GM12891 (cell line): ENCODE measurements around the gene ATXN3L. TPM values are rescaled to one million over a fixed set of nuclear protein-coding genes. Genes with fewer than 3 reads are reported as not detected.

Experiments
- DNase-seq: peaks from one replicate; pipeline ENCODE4 v3.0.0; 2011; ENCODE audit warnings: low spot score; ENCODE audit not compliant: insufficient read length
- FAIRE-seq: peaks from 2 replicates; lab custom pipeline; 2011; peaks lifted over from hg19 to GRCh38; lab: Jason Lieb, UNC
- PAX5 ChIP-seq: IDR thresholded peaks from 2 replicates; pipeline ENCODE4 v1.6.1; 2011; ENCODE audit warnings: low read length, moderate library complexity, mild to moderate bottlenecking; ENCODE audit not compliant: insufficient read depth, severe bottlenecking
- POLR2A ChIP-seq: IDR thresholded peaks from 2 replicates; pipeline ENCODE4 v1.6.1; 2011; ENCODE audit warnings: low read depth, low read length, control low read depth
- POLR2AphosphoS5 ChIP-seq: IDR thresholded peaks from 2 replicates; pipeline ENCODE4 v1.6.1; 2011; ENCODE audit warnings: low read depth, low read length, control low read depth
- POU2F2 ChIP-seq: IDR thresholded peaks from 2 replicates; pipeline ENCODE4 v1.6.1; 2011; ENCODE audit warnings: low read depth, mild to moderate bottlenecking, control low read depth, low read length, moderate library complexity
- SPI1 ChIP-seq: IDR thresholded peaks from 2 replicates; pipeline ENCODE4 v1.6.1; 2011; ENCODE audit warnings: low read depth, low read length, control low read depth
- TAF1 ChIP-seq: IDR thresholded peaks from 2 replicates; pipeline ENCODE4 v1.6.1; 2011; ENCODE audit warnings: low read depth, low read length, control low read depth
- polyA plus RNA-seq: library from polyadenylated mRNA; unstranded; fragments of >200 nt; gene quantifications from one replicate; pipeline ENCODE4 v1.2.1, GENCODE V29; 2012; ENCODE audit warnings: low read depth, missing spikeins, inconsistent platforms; ENCODE audit not compliant: missing spikeins

ATXN3L gene
- 0.08 TPM for polyA plus RNA-seq

GRCh38 chrX:13319953-13320352, at the start of gene ATXN3L:
TSS of gene ATXN3L (minus strand) at chrX:13320053. CDS start at chrX:13319934, 119 bp downstream.
- TF ChIP-seq POU2F2: no peak
- TF ChIP-seq PAX5: no peak
- no peak for TF ChIP-seq TAF1
- TF ChIP-seq POLR2AphosphoS5: no peak
- TF ChIP-seq SPI1: no peak
- TF ChIP-seq POLR2A: no peak
- FAIRE-seq (no peak), DNase-seq (no peak)

- DNase-seq (no peak), FAIRE-seq (no peak)
- no peak for TF ChIP-seq POLR2A
- TF ChIP-seq PAX5: no peak
- TF ChIP-seq SPI1: no peak
- no peak for TF ChIP-seq TAF1
- no peak for TF ChIP-seq POLR2AphosphoS5
- TF ChIP-seq POU2F2: no peak
Measured at GRCh38 chrX:13369256-13370030, 49.6 kb upstream of the ATXN3L start.

- TF ChIP-seq POU2F2 (no peak), PAX5 (no peak), SPI1 (no peak), POLR2AphosphoS5 (no peak), POLR2A (no peak), TAF1 (no peak)
- FAIRE-seq (no peak), DNase-seq (no peak)
Measured at GRCh38 chrX:13367950-13368349, 48.1 kb upstream of the ATXN3L start.

- DNase-seq (no peak), FAIRE-seq (no peak)
- TF ChIP-seq PAX5 (no peak), POLR2A (no peak), POLR2AphosphoS5 (no peak), TAF1 (no peak), POU2F2 (no peak), SPI1 (no peak)
Measured at GRCh38 chrX:13366698-13367097, 46.8 kb upstream of the ATXN3L start.

- DNase-seq: no peak
- no peak for FAIRE-seq
- TF ChIP-seq TAF1: no peak
- no peak for TF ChIP-seq POLR2AphosphoS5
- TF ChIP-seq SPI1: no peak
- TF ChIP-seq POU2F2: no peak
Measured at GRCh38 chrX:13365161-13365560, 45.3 kb upstream of the ATXN3L start.

GRCh38 chrX:13364230-13364857, 44.5 kb upstream of the ATXN3L start:
- DNase-seq (no peak), FAIRE-seq (peak; percentile 56)
- TF ChIP-seq POLR2A: no peak
- TF ChIP-seq PAX5: no peak
- TF ChIP-seq POU2F2: no peak
- no peak for TF ChIP-seq POLR2AphosphoS5
- TF ChIP-seq TAF1: no peak
- no peak for TF ChIP-seq SPI1

- no peak for DNase-seq
- TF ChIP-seq POU2F2 (no peak), POLR2AphosphoS5 (no peak), POLR2A (no peak), PAX5 (no peak), SPI1 (no peak), TAF1 (no peak)
- peak; percentile 26 for FAIRE-seq
Measured at GRCh38 chrX:13360146-13360545, 40.3 kb upstream of the ATXN3L start.

- DNase-seq: no peak
- FAIRE-seq: no peak
Measured at GRCh38 chrX:13357925-13358324, 38.1 kb upstream of the ATXN3L start.

GRCh38 chrX:13346646-13347045, 26.8 kb upstream of the ATXN3L start:
- no peak for TF ChIP-seq POU2F2
- no peak for TF ChIP-seq SPI1
- TF ChIP-seq POLR2AphosphoS5: no peak
- no peak for TF ChIP-seq PAX5
- TF ChIP-seq POLR2A: no peak
- TF ChIP-seq TAF1: no peak
- FAIRE-seq (peak; percentile 47), DNase-seq (no peak)

More at GRCh38 chrX:13357925-13358324, 38.1 kb upstream of the ATXN3L start:
- no peak for TF ChIP-seq POLR2A
- TF ChIP-seq PAX5: no peak
- no peak for TF ChIP-seq POLR2AphosphoS5
- no peak for TF ChIP-seq POU2F2
- TF ChIP-seq SPI1: no peak
- TF ChIP-seq TAF1: no peak
